Trophoblast cell (in vitro differentiated cells and primary cell): ENCODE data around the gene TEX38.
A peak's percentile ranks its signal among the peaks of the same experiment; 100 is the strongest.

Experiments
- DNase-seq, 2 donors: peaks; one replicate each; pipeline ENCODE4 v3.0.0-alpha.2; 2016
- H2AFZ ChIP-seq: 2 replicates; pipeline ENCODE4 v1.6.1; 2013; ENCODE audit warnings: low read length, moderate library complexity, mild to moderate bottlenecking; ENCODE audit not compliant: insufficient read depth, poor library complexity
- H2AK5ac ChIP-seq: 2 replicates; pipeline ENCODE4 v1.6.1; 2013; ENCODE audit warnings: mild to moderate bottlenecking, low read length
- H2BK120ac ChIP-seq: 2 replicates; pipeline ENCODE4 v1.6.1; 2013; ENCODE audit warnings: low read length, mild to moderate bottlenecking, moderate library complexity; ENCODE audit not compliant: insufficient read depth, poor library complexity
- H2BK12ac ChIP-seq: 2 replicates; pipeline ENCODE4 v1.6.1; 2013; ENCODE audit warnings: mild to moderate bottlenecking, low read length, moderate library complexity
- H2BK5ac ChIP-seq: 2 replicates; pipeline ENCODE4 v1.6.1; 2013; ENCODE audit warnings: low read length, low read depth, moderate library complexity, mild to moderate bottlenecking; ENCODE audit not compliant: poor library complexity
- H3K14ac ChIP-seq: 2 replicates; pipeline ENCODE4 v1.6.1; 2013; ENCODE audit warnings: mild to moderate bottlenecking, low read length
- H3K18ac ChIP-seq: 2 replicates; pipeline ENCODE4 v1.6.1; 2013; ENCODE audit warnings: mild to moderate bottlenecking, low read length
- H3K23ac ChIP-seq: 2 replicates; pipeline ENCODE4 v1.6.1; 2013; ENCODE audit warnings: low read length
- H3K27ac ChIP-seq: 2 replicates; pipeline ENCODE4 v1.5.1; 2013; ENCODE audit warnings: low read depth, mild to moderate bottlenecking, inconsistent platforms, low read length, moderate library complexity
- H3K27me3 ChIP-seq: 2 replicates; pipeline ENCODE4 v1.6.1; 2013; ENCODE audit warnings: inconsistent platforms, mild to moderate bottlenecking, low read length, moderate library complexity; ENCODE audit not compliant: insufficient read depth
- H3K36me3 ChIP-seq, 2 experiments: 1 replicate in 1 of 2; 2 replicates in 1 of 2; pipeline ENCODE4 v1.6.1; 2013; ENCODE audit warnings: low read length in 2 of 2, mild to moderate bottlenecking in 2 of 2, moderate library complexity in 1 of 2; ENCODE audit not compliant: insufficient read depth in 2 of 2, control insufficient read depth in 1 of 2
- H3K4ac ChIP-seq: 2 replicates; pipeline ENCODE4 v1.6.1; 2013; ENCODE audit warnings: low read depth, mild to moderate bottlenecking, low read length, moderate library complexity
- H3K4me1 ChIP-seq, 2 experiments: 1 replicate in 1 of 2; 2 replicates in 1 of 2; pipeline ENCODE4 v1.6.1; 2013; ENCODE audit warnings: low read length in 2 of 2, mild to moderate bottlenecking in 2 of 2, moderate library complexity in 1 of 2; ENCODE audit not compliant: insufficient read depth in 2 of 2, control insufficient read depth in 1 of 2
- H3K4me2 ChIP-seq: 2 replicates; pipeline ENCODE4 v1.6.1; 2013; ENCODE audit warnings: inconsistent platforms, mild to moderate bottlenecking, low read length, moderate library complexity
- H3K4me3 ChIP-seq: 2 replicates; pipeline ENCODE4 v1.5.1; 2013; ENCODE audit warnings: mild to moderate bottlenecking, low read depth, low read length, inconsistent platforms
- H3K79me1 ChIP-seq: one replicate; pipeline ENCODE4 v1.6.1; 2013; ENCODE audit warnings: low read length
- H3K79me2 ChIP-seq: 2 replicates; pipeline ENCODE4 v1.6.1; 2013; ENCODE audit warnings: low read length, mild to moderate bottlenecking; ENCODE audit not compliant: control insufficient read depth, insufficient read depth, poor library complexity
- H3K9ac ChIP-seq: 2 replicates; pipeline ENCODE4 v1.6.1; 2013; ENCODE audit warnings: mild to moderate bottlenecking, low read length
- H3K9me3 ChIP-seq: 2 replicates; pipeline ENCODE4 v1.6.1; 2013; ENCODE audit warnings: low read depth, mild to moderate bottlenecking, control low read depth, inconsistent platforms, low read length; ENCODE audit not compliant: insufficient read depth
- H4K12ac ChIP-seq: 2 replicates; pipeline ENCODE4 v1.6.1; 2013; ENCODE audit warnings: low read depth, mild to moderate bottlenecking, low read length, moderate library complexity
- H4K8ac ChIP-seq: 2 replicates; pipeline ENCODE4 v1.6.1; 2013; ENCODE audit warnings: low read depth, mild to moderate bottlenecking, low read length, moderate library complexity
- H4K91ac ChIP-seq: one replicate; pipeline ENCODE4 v1.6.1; 2013; ENCODE audit warnings: low read depth, mild to moderate bottlenecking, low read length, moderate library complexity
- WGBS: extraction: QIAGEN DNeasy Blood & Tissue Kit; methylation state at CpG from one replicate; pipeline ENCODE4 v1.1.7; 2013; ENCODE audit warnings: missing lambda C conversion rate; ENCODE audit not compliant: insufficient read length, insufficient coverage; ENCODE audit errors: extremely low coverage; 5-methylcytosine and 5-hydroxymethylcytosine counted together

Gene TEX38

GRCh38 chr1:46686255-46686654 is 14.6 kb downstream of the TEX38 start:
- no CpG with 5 or more reads among the region's 1 CpG for WGBS
- Histone ChIP-seq H4K91ac (no peak overlapping the region), H3K27me3 (no peaks in the 10 kb centered on the region), H2AFZ (no peak overlapping the region), H3K9me3 (no peaks in the 10 kb centered on the region), H3K79me2 (no peaks in the 10 kb centered on the region), H3K4me2 (no peak overlapping the region), H3K79me1 (no peaks in the 10 kb centered on the region), H3K4ac (no peak overlapping the region), H3K18ac (no peak overlapping the region), H2BK120ac (no peak overlapping the region), H3K14ac (no peak overlapping the region), H2BK12ac (no peak overlapping the region), H3K9ac (no peak overlapping the region), H2BK5ac (no peak overlapping the region), H4K8ac (no peak overlapping the region), H2AK5ac (no peak overlapping the region), H3K27ac (no peak overlapping the region), H3K4me3 (no peak overlapping the region), H4K12ac (no peak overlapping the region), H3K4me1 (no peaks in the 10 kb centered on the region), H3K36me3 (peaks cover 12 to 49% of the 10 kb centered on the region in 2 experiments), H3K23ac (no peak overlapping the region)
- no peak for DNase-seq

- no peak for DNase-seq
- Histone ChIP-seq H2BK12ac (no peak overlapping the region), H4K91ac (no peak overlapping the region), H3K79me2 (no peaks in the 10 kb centered on the region), H3K4ac (no peak overlapping the region), H2AK5ac (no peak overlapping the region), H3K27ac (no peak overlapping the region), H3K23ac (no peak overlapping the region), H2BK5ac (no peak overlapping the region), H4K12ac (no peak overlapping the region), H3K27me3 (no peaks in the 10 kb centered on the region), H3K4me3 (no peak overlapping the region), H2BK120ac (no peak overlapping the region), H3K79me1 (no peaks in the 10 kb centered on the region), H3K18ac (no peak overlapping the region), H3K9ac (no peak overlapping the region), H3K4me1 (peaks cover 0 to 2% of the 10 kb centered on the region in 2 experiments), H4K8ac (no peak overlapping the region), H3K36me3 (peaks cover 12 to 49% of the 10 kb centered on the region in 2 experiments), H2AFZ (no peak overlapping the region), H3K4me2 (no peak overlapping the region), H3K9me3 (no peaks in the 10 kb centered on the region), H3K14ac (no peak overlapping the region)
- no CpG with 5 or more reads among the region's 2 CpGs for WGBS
These were observed 15.5 kb downstream of the TEX38 start for GRCh38 chr1:46687093-46687659.

- peaks cover 10 to 44% of the 10 kb centered on the region in 2 experiments for H3K36me3 ChIP-seq
- H2BK5ac ChIP-seq, result no peak overlapping the region
- no peak overlapping the region for H3K9ac ChIP-seq
- H3K27ac ChIP-seq, result no peak overlapping the region
- H3K4me2 ChIP-seq, result no peak overlapping the region
- H3K4me1 ChIP-seq, result peaks cover 0 to 3% of the 10 kb centered on the region in 2 experiments
- H2BK120ac ChIP-seq, result no peak overlapping the region
- no peaks in the 10 kb centered on the region for H3K9me3 ChIP-seq
- no peak overlapping the region for H2BK12ac ChIP-seq
- no peak overlapping the region for H3K4me3 ChIP-seq
- no peak overlapping the region for H4K12ac ChIP-seq
- WGBS, result no CpG with 5 or more reads among the region's 9 CpGs
- H3K27me3 ChIP-seq, result no peaks in the 10 kb centered on the region
- H2AFZ ChIP-seq, result no peak overlapping the region
- no peak overlapping the region for H4K8ac ChIP-seq
- no peak overlapping the region for H2AK5ac ChIP-seq
- DNase-seq, result no peak
- H3K79me1 ChIP-seq, result no peaks in the 10 kb centered on the region
- H3K79me2 ChIP-seq, result no peaks in the 10 kb centered on the region
- H4K91ac ChIP-seq, result no peak overlapping the region
- H3K14ac ChIP-seq, result no peak overlapping the region
- H3K4ac ChIP-seq, result no peak overlapping the region
- no peak overlapping the region for H3K18ac ChIP-seq
- no peak overlapping the region for H3K23ac ChIP-seq
These were observed 16.4 kb downstream of the TEX38 start for GRCh38 chr1:46687921-46688509.

GRCh38 chr1:46689356-46689755 is 17.7 kb downstream of the TEX38 start:
- Histone ChIP-seq H4K12ac (no peak overlapping the region), H3K18ac (no peak overlapping the region), H2AFZ (no peak overlapping the region), H2AK5ac (no peak overlapping the region), H3K27ac (no peak overlapping the region), H3K36me3 (peaks cover 7 to 37% of the 10 kb centered on the region in 2 experiments), H3K4me1 (peaks cover 0 to 3% of the 10 kb centered on the region in 2 experiments), H3K4me2 (no peak overlapping the region), H3K79me2 (no peaks in the 10 kb centered on the region), H3K23ac (no peak overlapping the region), H3K27me3 (no peaks in the 10 kb centered on the region), H3K14ac (no peak overlapping the region), H2BK5ac (no peak overlapping the region), H2BK12ac (no peak overlapping the region), H3K79me1 (no peaks in the 10 kb centered on the region), H3K4me3 (no peak overlapping the region), H4K8ac (no peak overlapping the region), H3K4ac (no peak overlapping the region), H2BK120ac (no peak overlapping the region), H4K91ac (no peak overlapping the region), H3K9me3 (no peaks in the 10 kb centered on the region), H3K9ac (no peak overlapping the region)
- no CpG with 5 or more reads among the region's 2 CpGs for WGBS
- DNase-seq, result peak in 1 of 2 donors; percentile 31
